A549 (cell line): Measurements from ENCODE around the gene DGKH.

ENCODE experiments used
- CBX8 ChIP-seq: fragments of 200-600 bp; sonication (generic); IDR thresholded peaks from 2 replicates; pipeline ENCODE4 v1.6.1; 2016
- CHD2 ChIP-seq: fragments of 150-350 bp; IDR thresholded peaks from 2 replicates; pipeline ENCODE4 v1.6.1; 2014; ENCODE audit warnings: low read length; ENCODE audit not compliant: partially characterized antibody
- CTCF ChIP-seq: fragments of >200 bp; sonication (Bioruptor Twin); formaldehyde crosslinking; IDR thresholded peaks from 3 replicates; pipeline ENCODE4 v1.5.1; 2016
- EP300 ChIP-seq, 2 experiments: fragments of >200 bp; sonication (Bioruptor Twin); formaldehyde crosslinking; IDR thresholded peaks; 2 replicates in 1 of 2; 3 replicates in 1 of 2; pipeline ENCODE4 v1.6.1; 2016 to 2017
- KDM5A ChIP-seq: fragments of 200-600 bp; sonication (generic); IDR thresholded peaks from 2 replicates; pipeline ENCODE4 v1.6.1; 2016; ENCODE audit warnings: antibody characterized with exemption, mild to moderate bottlenecking
- MAX ChIP-seq: IDR thresholded peaks from 2 replicates; pipeline ENCODE4 v1.6.1; 2012
- REST ChIP-seq: fragments of 200-600 bp; sonication (generic); IDR thresholded peaks from 2 replicates; pipeline ENCODE4 v1.6.1; 2016; ENCODE audit warnings: antibody characterized with exemption, mild to moderate bottlenecking, moderate library complexity
- RFX5 ChIP-seq: fragments of 450-650 bp; IDR thresholded peaks from 2 replicates; pipeline ENCODE4 v1.7.1; 2014; ENCODE audit warnings: antibody characterized with exemption, mild to moderate bottlenecking, moderate library complexity

GRCh38 chr13:42123600-42123999, 75.2 kb downstream of the DGKH start:
- TF ChIP-seq EP300 (IDR thresholded peaks at IDR 0.05): no peak
- no peak for TF ChIP-seq KDM5A
- TF ChIP-seq REST: no peak
- TF ChIP-seq CHD2: no peak
- TF ChIP-seq CBX8: no peak
- TF ChIP-seq RFX5: no peak
- no peak for TF ChIP-seq CTCF
- no peak for TF ChIP-seq MAX
